Choroid plexus epithelial cell (primary cell): ENCODE measurements around the gene TRAF7.

Source experiments
- DNase-seq: peaks from one replicate; pipeline ENCODE4 v3.0.0-alpha.2; 2010; ENCODE audit warnings: low read depth
- H3K4me3 ChIP-seq: 2 replicates; pipeline ENCODE4 v1.5.1; 2011; ENCODE audit warnings: low read depth, mild to moderate bottlenecking, control low read depth, low read length, moderate library complexity
- CTCF ChIP-seq: conservative IDR thresholded peaks from 2 replicates; pipeline ENCODE4 v1.5.1; 2011; ENCODE audit warnings: low read depth, mild to moderate bottlenecking, control low read depth, inconsistent platforms, low read length, moderate library complexity

The TRAF7 gene

DNA sequence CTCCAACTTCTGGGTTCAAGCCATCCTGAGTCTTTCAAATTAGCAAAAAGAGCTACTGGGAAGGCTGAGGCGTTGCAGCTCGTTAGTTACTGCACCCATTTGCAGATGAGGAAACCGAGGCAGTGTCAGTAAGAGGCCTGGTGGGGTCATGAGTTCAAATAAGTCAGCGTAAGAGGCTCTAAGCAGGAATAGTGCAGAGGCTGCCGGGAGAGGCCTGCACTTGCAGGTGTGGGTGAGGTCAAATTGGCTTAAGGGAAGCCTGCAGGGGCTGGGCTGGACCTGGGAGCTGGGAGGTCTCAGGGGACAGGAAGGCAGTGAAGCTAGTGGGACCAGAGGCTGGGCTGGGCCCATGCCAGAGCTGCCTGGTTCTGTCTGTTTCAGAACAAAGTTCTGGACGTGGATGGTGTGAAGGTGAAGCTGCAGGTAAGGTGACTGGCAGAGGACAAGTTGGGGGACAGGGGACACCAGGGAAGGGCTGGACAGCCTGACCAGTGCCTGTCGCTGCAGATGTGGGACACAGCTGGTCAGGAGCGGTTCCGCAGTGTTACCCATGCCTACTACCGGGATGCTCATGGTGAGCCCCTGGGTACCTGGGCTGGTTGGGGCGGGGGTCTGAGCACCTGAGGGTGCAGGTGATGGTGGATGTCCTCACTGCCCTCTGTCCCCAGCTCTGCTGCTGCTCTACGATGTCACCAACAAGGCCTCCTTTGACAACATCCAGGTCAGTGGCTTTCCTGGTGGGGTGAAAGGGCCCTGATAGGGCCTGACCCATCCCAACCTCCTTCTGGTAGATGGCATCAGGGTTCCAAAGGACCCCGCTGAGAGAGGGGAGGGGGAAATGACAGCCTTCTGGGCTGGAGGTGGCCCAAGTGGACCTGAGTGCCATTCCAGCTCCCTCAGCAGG lies 4.1 kb upstream of the TRAF7 start:
- no peak for DNase-seq
- no peak for TF ChIP-seq CTCF
- no peak overlapping the region for H3K4me3 ChIP-seq

DNA sequence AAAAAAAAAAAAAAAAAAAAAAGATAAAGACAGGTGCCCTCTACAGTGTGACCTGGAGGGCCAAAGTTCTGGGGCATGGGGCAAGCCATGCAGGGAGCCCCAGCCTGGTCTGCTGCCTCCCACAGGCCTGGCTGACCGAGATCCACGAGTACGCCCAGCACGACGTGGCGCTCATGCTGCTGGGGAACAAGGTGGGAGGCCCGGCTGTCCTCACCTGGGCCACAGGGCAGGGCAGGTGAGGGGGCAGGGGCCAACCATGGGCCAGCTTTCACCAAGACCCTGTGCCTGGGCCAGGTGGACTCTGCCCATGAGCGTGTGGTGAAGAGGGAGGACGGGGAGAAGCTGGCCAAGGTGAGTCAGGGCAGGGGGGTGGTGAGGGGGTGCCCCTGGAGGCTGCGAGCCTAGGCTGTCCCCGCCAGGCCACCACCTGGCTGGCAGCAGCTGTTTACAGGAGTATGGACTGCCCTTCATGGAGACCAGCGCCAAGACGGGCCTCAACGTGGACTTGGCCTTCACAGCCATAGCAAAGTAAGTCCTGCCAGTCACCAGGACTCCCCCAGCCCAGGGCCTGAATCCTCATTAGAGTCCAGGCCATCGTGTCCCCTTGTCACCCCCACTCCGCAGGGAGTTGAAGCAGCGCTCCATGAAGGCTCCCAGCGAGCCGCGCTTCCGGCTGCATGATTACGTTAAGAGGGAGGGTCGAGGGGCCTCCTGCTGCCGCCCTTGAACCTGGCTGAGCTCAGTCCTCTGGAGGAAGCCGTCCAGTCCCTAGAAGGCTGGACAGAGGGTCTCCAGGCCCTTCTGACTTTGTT lies 2.7 kb upstream of the TRAF7 start:
- DNase-seq: no peak
- peak overlapping the region; percentile 97 for H3K4me3 ChIP-seq
- peak; percentile 6 for TF ChIP-seq CTCF

- no peak for DNase-seq
- no peak for TF ChIP-seq CTCF
- H3K4me3 ChIP-seq: peak overlapping the region; percentile 97
Observed at GRCh38 chr16:2154533-2155090, 970 bp upstream of the TRAF7 start.

DNA sequence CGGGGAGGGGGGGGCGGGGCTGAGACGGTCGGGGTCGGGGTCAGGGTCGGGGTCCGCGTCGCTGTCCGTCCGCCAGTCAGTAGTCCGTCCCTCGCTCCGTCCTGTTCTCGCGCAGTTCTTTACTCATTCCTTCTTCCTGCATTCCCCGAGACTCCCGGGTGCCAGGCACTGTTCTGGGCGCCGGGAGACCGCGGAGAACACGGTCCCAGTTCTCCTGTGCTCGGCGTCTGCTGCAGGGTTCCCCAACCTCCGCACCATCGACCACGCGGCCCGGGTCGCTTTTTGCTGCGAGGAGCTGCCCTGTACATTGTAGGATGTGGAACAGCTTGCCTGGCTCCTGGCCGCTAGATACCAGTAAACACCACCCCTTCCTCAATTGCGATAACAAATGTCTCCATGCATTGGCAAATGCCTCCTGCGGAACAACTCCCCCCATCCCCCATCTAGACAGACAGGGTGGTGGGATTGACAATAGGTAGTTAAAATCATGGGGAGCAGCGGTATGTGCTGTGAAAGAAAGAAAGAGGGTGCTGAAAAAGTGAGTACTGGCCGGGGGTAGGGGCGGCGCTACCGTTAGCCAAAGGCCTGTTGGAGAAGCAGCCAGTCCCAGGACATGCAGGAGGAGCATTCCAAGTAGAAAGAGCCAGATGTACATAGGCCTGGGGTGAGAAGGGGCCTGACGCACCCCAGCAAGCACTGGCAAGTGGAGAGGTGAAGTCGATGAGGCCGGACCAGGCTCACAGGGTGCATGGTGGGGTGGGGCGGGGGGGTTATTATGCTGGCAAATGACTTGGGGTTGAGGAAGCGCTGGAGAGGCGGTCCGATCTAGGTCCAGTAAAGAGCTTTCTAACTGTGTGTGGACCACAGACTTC lies 631 bp downstream of the TRAF7 start:
- peak overlapping the region; percentile 83 for H3K4me3 ChIP-seq
- TF ChIP-seq CTCF: peak; percentile 4
- peak; percentile 77 for DNase-seq

- no peak for TF ChIP-seq CTCF
Observed at GRCh38 chr16:2156849-2157224, 1.3 kb downstream of the TRAF7 start.

GRCh38 chr16:2157480-2158261 lies 2.1 kb downstream of the TRAF7 start:
- no peak for TF ChIP-seq CTCF
- no peak for DNase-seq
- no peak overlapping the region for H3K4me3 ChIP-seq

More at GRCh38 chr16:2156849-2157224, 1.3 kb downstream of the TRAF7 start:
- DNase-seq: no peak
- peak overlapping the region; percentile 83 for H3K4me3 ChIP-seq
